ENCODE measurements around the gene GPR45. TPM values are rescaled to one million over a fixed set of nuclear protein-coding genes. Genes with fewer than 3 reads are reported as not detected.
"Not testable (repeated sequence)": the region's sequence is repeated elsewhere in the genome, so short reads cannot be mapped to it uniquely, and the experiment has no call there.

GPR45 gene
- polyA plus RNA-seq (ENCODE audit: insufficient read length) = not detected
- long read RNA-seq, donor 1, partial matches to known transcripts = 0 of 1 reads
- long read RNA-seq, donor 1, other reads (novel, unspliced or antisense) = 0 of 1 reads
- long read RNA-seq, donor 2 = 0 reads
- long read RNA-seq, donor 3 = 0 reads
- long read RNA-seq, donor 4 = 0 reads
- long read RNA-seq, donor 5 = 0 reads
- long read RNA-seq, donor 6 = 0 reads
- long read RNA-seq, donor 7 = 0 reads
- long read RNA-seq, donor 8 = 0 reads

DNA sequence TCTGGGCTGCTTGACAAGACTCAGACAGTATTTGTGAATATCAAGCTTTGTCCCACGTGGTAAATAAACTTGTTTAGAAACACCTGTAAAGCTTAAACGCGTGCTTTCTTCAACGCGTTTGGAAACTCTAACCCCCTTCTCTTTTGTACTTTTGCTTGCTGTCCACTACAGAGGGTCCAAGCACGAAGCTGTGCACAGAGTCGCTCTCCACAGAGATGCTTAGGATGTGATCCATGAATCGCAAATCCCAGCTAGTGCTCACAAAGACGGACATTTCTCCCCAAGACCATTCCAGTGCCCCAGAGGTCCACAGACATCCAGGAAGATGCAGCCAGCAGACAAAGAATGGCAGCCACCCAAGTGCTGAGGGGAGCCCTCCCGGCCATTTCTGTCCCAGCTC lies at the start of gene GPR45:
GPR45 (plus strand) TSS at position 301 of the 400 bp plus-strand sequence. CDS start 116 bp downstream, outside the sequence.
- DNase-seq = no peak

DNA sequence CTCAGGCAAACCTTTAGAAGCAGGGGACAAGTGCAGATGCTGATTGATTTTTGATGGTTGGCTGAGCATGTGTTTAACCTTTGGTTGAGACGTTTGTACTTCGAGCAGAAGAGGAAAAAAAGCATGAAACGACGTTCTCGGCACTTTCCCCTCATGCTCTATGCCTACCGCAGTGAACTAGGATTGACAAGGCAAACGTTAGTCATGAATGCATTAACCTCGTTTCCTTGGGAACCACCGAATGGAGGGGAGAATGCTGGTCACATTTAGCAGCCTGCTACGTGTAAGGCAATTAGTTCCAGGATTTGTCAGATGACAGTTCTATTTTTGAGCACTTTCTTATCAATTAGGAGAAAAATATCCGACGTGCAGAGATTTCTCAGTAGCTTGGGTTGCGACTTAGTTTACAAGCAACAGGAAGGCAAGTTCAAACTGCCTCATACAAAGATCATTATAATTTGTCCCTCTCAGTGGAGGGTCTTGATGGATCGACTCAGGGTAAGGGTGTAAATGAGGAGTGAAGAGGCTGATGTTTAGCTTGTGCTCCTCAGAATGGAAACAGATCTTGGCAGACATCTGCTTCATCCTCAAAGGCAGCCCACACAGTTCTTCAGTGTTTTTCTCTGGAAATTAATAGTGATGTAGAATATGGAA lies 47.4 kb upstream of the GPR45 start:
- DNase-seq = no peak

GRCh38 chr2:105196651-105197050 lies 44.9 kb upstream of the GPR45 start:
- no peak for DNase-seq

- no peak for DNase-seq
These were observed 25.9 kb upstream of the GPR45 start for GRCh38 chr2:105215586-105216192.

- DNase-seq = no peak
These were observed 20.9 kb upstream of the GPR45 start for GRCh38 chr2:105220604-105221003.

DNA sequence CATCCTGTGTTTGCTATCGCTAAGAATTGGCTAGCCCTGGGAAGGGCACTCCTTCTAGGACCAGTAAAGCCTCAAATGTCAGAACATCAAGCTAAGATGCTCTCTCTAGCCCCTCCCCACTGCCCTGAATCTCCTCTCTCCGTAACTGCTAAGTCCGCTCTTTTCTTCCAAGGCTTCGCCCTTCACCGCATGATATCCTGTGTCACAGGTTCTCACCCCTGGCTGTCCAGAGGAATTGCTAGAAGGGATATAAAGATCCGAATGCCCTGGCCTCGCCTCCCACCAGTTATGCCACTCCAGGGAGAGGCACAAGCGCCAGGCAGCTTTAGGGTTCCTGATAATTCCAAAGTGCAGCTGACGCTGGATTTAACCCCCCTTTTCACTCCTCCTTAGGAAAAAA lies 17.1 kb upstream of the GPR45 start:
- no peak for DNase-seq

- DNase-seq = no peak
These were observed 10.3 kb upstream of the GPR45 start for GRCh38 chr2:105231232-105231619.

- peak; percentile 91 for DNase-seq
These were observed 6.0 kb upstream of the GPR45 start for GRCh38 chr2:105235388-105236059.

GRCh38 chr2:105236060-105236424 lies 5.5 kb upstream of the GPR45 start:
- DNase-seq = no peak

DNA sequence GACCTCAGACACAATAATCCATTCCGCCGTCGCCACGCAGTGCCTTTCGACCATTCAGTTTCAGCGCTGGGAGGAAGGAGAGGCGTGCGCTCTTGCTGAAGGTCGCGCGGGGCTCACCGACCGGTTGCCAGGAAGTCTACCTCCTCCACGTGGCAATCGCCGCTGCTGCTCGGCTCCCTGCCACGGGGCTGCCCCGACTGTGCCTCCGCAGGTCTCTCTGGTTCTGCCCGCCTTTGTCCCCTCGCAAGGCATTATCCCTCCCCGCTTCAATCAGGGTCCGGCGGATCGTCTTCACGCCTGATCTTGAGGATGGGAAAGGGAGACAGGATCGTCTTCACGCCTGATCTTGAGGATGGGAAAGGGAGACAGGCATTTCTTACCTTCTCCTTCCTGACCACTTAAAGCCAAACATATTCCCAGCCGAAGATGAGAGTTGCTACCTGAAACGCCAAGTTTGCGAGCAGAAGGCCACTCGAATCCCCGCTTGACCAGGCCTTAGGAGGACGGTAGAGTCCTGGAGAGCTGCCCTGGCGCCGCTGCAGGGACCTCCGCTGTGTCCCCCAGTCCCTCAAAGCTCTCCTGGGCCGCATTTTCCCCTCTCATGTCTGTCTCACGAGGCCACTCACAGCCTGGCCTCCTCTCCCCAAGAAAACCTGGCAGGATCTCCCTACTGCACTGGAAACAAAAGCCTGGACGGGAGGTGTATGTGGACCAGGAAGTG lies 4.3 kb upstream of the GPR45 start:
- no peak for DNase-seq

DNA sequence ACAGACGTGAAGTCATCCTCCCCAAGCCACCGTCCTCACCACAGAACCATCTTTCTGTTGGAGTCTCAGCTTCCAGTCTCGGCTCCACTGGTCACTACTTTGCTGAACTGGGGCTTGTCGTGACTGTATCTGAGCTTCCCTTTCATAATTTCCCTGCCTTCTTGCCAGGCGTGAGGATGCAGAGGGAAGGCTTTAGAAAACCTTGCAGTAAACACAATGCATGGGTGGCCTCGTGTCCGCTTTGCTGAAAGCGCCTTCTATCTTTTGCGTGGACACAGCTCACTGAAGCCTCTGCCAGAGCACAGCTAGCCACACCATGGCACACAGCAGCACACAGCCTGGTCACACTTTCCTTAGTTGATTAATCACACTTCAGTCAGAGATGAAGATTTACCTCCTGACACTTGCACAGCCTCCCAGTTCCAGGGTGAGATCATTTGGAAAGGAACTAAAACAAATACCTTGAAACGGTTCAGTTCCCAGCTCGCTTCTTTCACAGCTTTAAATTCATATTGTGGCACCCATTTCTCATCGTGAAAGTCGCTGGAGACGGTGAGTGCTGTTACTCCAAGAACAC lies 2.8 kb upstream of the GPR45 start:
- no peak for DNase-seq

DNA sequence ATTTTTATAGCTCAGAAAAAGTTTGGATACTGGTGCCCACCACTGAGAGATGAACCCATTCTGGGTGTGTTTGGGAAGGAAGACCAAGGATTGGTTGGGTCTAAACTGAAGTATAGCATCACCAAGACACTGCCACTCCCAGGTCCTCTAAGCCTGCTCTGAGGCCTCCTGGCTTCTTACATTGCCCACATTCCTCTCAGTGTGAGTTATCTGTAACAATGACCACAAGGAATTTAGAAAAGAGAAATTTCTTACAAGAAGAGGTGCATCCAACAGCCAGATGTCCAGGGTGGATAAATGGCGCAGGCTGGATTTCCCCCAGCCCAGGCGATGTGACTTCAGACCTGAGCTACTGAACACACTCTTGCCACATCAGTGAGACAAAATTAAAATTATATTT lies 1.6 kb upstream of the GPR45 start:
- no peak for DNase-seq

DNA sequence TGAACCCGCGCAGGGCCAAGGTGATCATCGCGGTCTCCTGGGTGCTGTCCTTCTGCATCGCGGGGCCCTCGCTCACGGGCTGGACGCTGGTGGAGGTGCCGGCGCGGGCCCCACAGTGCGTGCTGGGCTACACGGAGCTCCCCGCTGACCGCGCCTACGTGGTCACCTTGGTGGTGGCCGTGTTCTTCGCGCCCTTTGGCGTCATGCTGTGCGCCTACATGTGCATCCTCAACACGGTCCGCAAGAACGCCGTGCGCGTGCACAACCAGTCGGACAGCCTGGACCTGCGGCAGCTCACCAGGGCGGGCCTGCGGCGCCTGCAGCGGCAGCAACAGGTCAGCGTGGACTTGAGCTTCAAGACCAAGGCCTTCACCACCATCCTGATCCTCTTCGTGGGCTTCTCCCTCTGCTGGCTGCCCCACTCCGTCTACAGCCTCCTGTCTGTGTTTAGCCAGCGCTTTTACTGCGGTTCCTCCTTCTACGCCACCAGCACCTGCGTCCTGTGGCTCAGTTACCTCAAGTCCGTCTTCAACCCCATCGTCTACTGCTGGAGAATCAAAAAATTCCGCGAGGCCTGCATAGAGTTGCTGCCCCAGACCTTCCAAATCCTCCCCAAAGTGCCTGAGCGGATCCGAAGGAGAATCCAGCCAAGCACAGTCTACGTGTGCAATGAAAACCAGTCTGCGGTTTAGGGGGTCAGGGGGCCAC lies 897 bp downstream of the GPR45 start:
- DNase-seq = no peak

DNA sequence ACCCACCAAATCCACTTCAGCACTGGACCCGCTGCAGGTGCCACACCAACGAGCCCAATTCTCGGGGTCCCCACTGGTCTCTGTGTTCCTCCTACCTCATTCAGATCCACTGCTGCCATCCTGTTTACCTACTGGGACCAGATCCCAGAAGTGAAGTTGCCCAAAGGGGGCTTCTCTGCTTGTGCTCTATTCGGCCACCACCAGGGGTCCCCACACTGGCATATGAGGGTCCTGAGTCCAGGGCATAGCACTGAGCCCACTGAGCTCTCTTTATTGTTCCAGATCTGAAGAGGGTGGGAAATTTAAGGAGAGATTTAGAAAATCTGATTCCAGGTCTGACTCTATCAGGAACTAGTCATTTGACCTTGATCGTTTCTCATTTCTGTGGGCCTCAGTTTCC lies 2.4 kb downstream of the GPR45 start:
- no peak for DNase-seq

GRCh38 chr2:105244451-105244850 lies 2.9 kb downstream of the GPR45 start:
- no peak for DNase-seq

- DNase-seq = no peak
These were observed 7.0 kb downstream of the GPR45 start for GRCh38 chr2:105248316-105249070.

- DNase-seq = no peak
These were observed 7.6 kb downstream of the GPR45 start for GRCh38 chr2:105249181-105249580.

- DNase-seq = no peak
These were observed 8.3 kb downstream of the GPR45 start for GRCh38 chr2:105249891-105250290.

GRCh38 chr2:105251016-105251648 lies 9.6 kb downstream of the GPR45 start:
- DNase-seq = not testable (repeated sequence)

DNA sequence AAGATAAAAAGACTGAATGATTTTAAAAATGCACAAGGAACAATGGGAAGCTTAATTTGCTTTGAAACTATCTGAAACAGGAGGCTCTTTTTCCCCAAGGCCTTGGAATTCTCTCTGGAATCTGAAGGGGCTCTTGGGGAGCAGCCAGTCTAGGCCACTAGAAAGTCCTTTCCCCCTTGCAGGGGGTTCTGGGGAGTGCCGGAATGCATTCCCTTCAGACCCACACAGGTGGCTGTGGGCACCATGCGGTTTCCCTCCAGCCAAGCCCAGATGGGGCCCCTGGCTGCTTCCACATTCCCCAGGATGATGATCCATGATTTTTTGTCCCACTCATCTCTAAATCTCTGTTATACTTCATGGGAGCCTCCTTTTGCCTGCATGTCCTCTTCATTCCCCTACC lies 10.7 kb downstream of the GPR45 start:
- no peak for DNase-seq
